GM10266 (cell line): ENCODE measurements around the gene SYNE1.

ENCODE experiments used
- DNase-seq: peaks from one replicate; pipeline ENCODE4 v3.0.0; 2012; ENCODE audit errors: extremely low spot score
- CTCF ChIP-seq: IDR thresholded peaks from 2 replicates; pipeline ENCODE4 v1.5.1; 2012; ENCODE audit warnings: mild to moderate bottlenecking, low read depth; ENCODE audit not compliant: control insufficient read depth, insufficient read depth; ENCODE audit errors: missing control alignments

SYNE1 gene

GRCh38 chr6:152585236-152585635 lies 51.9 kb downstream of the SYNE1 start:
- no peak for DNase-seq
- no peak for TF ChIP-seq CTCF

GRCh38 chr6:152583888-152584287 lies 53.3 kb downstream of the SYNE1 start:
- DNase-seq = no peak

GRCh38 chr6:152576525-152576924 lies 60.6 kb downstream of the SYNE1 start:
- TF ChIP-seq CTCF = no peak
- DNase-seq = no peak

More at GRCh38 chr6:152583888-152584287, 53.3 kb downstream of the SYNE1 start:
- no peak for TF ChIP-seq CTCF

- DNase-seq = no peak
These were observed 61.5 kb downstream of the SYNE1 start for GRCh38 chr6:152575621-152576150.

GRCh38 chr6:152575161-152575560 lies 62.0 kb downstream of the SYNE1 start:
- no peak for DNase-seq
- no peak for TF ChIP-seq CTCF

More at GRCh38 chr6:152575621-152576150, 61.5 kb downstream of the SYNE1 start:
- TF ChIP-seq CTCF = no peak

GRCh38 chr6:152573762-152574161 lies 63.4 kb downstream of the SYNE1 start:
- TF ChIP-seq CTCF = no peak
- DNase-seq = no peak

GRCh38 chr6:152572338-152573088 lies 64.6 kb downstream of the SYNE1 start:
- no peak for DNase-seq
- TF ChIP-seq CTCF = no peak
